ENCODE data around the gene PMFBP1.
A peak's percentile ranks its signal among the peaks of the same experiment; 100 is the strongest.

The PMFBP1 gene
- total RNA-seq, result 0.11 to 2.3 (median 0.88) reads per million in 9 experiments

GRCh38 chr16:72172105-72173034 lies at the start of gene PMFBP1:
Gene PMFBP1 (minus strand): TSS chr16:72172155. CDS start chr16:72171208, 947 bp downstream.
- Mint-ChIP-seq H3K36me3 (ENCODE audit: insufficient read depth) (no peaks in the 10 kb centered on the region), H3K9me3 (no peaks in the 10 kb centered on the region), H3K27me3 (peaks cover 11 to 20% of the 10 kb centered on the region in 2 donors), H3K27ac (no peak within 1 kb of the TSS), H3K4me1 (ENCODE audit: low read depth in 2 of 2) (no peaks in the 10 kb centered on the region), H3K4me3 (no peak within 1 kb of the TSS)
- ATAC-seq (replicated peaks) (peak; percentile 74), DNase-seq (peak in 2 of 3 experiments; percentile 2 to 4)

GRCh38 chr16:72221630-72222024 lies 49.7 kb upstream of the PMFBP1 start:
- H3K9me3 Mint-ChIP-seq, result no peaks in the 10 kb centered on the region
- no peaks in the 10 kb centered on the region for H3K4me1 Mint-ChIP-seq (ENCODE audit: low read depth in 2 of 2)
- H3K27me3 Mint-ChIP-seq, result peaks cover 0 to 15% of the 10 kb centered on the region in 2 donors
- H3K4me3 Mint-ChIP-seq, result no peak overlapping the region
- H3K36me3 Mint-ChIP-seq (ENCODE audit: insufficient read depth), result no peaks in the 10 kb centered on the region
- no peak overlapping the region for H3K27ac Mint-ChIP-seq
- ATAC-seq (replicated peaks), result no peak
- no peak for DNase-seq

GRCh38 chr16:72220875-72221629 lies 49.1 kb upstream of the PMFBP1 start:
- Mint-ChIP-seq H3K4me1 (ENCODE audit: low read depth in 2 of 2) (no peaks in the 10 kb centered on the region), H3K9me3 (no peaks in the 10 kb centered on the region), H3K27ac (no peak overlapping the region), H3K36me3 (ENCODE audit: insufficient read depth) (no peaks in the 10 kb centered on the region), H3K4me3 (no peak overlapping the region), H3K27me3 (peaks cover 0 to 15% of the 10 kb centered on the region in 2 donors)
- ATAC-seq (replicated peaks) (no peak), DNase-seq (no peak)

- no peaks in the 10 kb centered on the region for H3K4me1 Mint-ChIP-seq (ENCODE audit: low read depth in 2 of 2)
- H3K27me3 Mint-ChIP-seq, result peaks cover 0 to 11% of the 10 kb centered on the region in 2 donors
- no peak overlapping the region for H3K4me3 Mint-ChIP-seq
- H3K36me3 Mint-ChIP-seq (ENCODE audit: insufficient read depth), result no peaks in the 10 kb centered on the region
- H3K27ac Mint-ChIP-seq, result no peak overlapping the region
- no peaks in the 10 kb centered on the region for H3K9me3 Mint-ChIP-seq
- ATAC-seq (replicated peaks), result no peak
- DNase-seq, result no peak
Observed at GRCh38 chr16:72219282-72219681, 47.3 kb upstream of the PMFBP1 start.

DNA sequence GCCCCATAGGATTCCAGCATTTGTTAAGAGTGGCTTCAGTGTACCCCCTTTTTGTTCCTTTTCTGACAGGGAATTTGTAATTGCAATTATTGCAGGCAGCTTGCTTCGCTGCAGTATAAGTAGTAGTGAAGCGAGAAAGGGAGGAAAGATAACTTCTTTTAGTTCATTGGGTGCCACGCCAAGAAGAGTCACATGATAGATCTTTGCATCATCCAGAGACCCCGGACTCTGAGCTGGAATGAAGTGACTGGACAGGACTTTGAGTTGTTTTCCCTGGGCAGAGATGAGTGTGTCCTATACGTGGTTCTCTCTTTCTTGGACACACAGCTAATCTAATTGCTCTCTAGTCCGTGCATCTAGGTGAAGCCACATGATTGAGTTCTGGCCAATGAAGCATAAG lies 44.8 kb upstream of the PMFBP1 start:
- H3K4me1 Mint-ChIP-seq (ENCODE audit: low read depth in 2 of 2), result no peaks in the 10 kb centered on the region
- no peaks in the 10 kb centered on the region for H3K36me3 Mint-ChIP-seq (ENCODE audit: insufficient read depth)
- DNase-seq (no peak), ATAC-seq (replicated peaks) (no peak)
- H3K27me3 Mint-ChIP-seq, result peaks cover 0 to 11% of the 10 kb centered on the region in 2 donors
- no peak overlapping the region for H3K27ac Mint-ChIP-seq
- no peak overlapping the region for H3K4me3 Mint-ChIP-seq
- no peaks in the 10 kb centered on the region for H3K9me3 Mint-ChIP-seq

GRCh38 chr16:72214821-72215220 lies 42.9 kb upstream of the PMFBP1 start:
- Mint-ChIP-seq H3K27me3 (peaks cover 0 to 15% of the 10 kb centered on the region in 2 donors), H3K36me3 (ENCODE audit: insufficient read depth) (no peaks in the 10 kb centered on the region), H3K4me3 (no peak overlapping the region), H3K9me3 (no peaks in the 10 kb centered on the region), H3K27ac (no peak overlapping the region), H3K4me1 (ENCODE audit: low read depth in 2 of 2) (no peaks in the 10 kb centered on the region)
- ATAC-seq (replicated peaks) (no peak), DNase-seq (no peak)

- no peak for ATAC-seq (replicated peaks)
- Mint-ChIP-seq H3K4me3 (no peak overlapping the region), H3K36me3 (ENCODE audit: insufficient read depth) (peaks cover 5% of the 10 kb centered on the region), H3K4me1 (ENCODE audit: low read depth in 2 of 2) (no peaks in the 10 kb centered on the region), H3K9me3 (no peaks in the 10 kb centered on the region), H3K27me3 (peaks cover 5 to 8% of the 10 kb centered on the region in 2 donors), H3K27ac (no peak overlapping the region)
- no peak for DNase-seq
Observed at GRCh38 chr16:72211110-72211509, 39.2 kb upstream of the PMFBP1 start.

- Mint-ChIP-seq H3K36me3 (ENCODE audit: insufficient read depth) (peaks cover 5% of the 10 kb centered on the region), H3K27ac (no peak overlapping the region), H3K9me3 (no peaks in the 10 kb centered on the region), H3K27me3 (peaks cover 5 to 8% of the 10 kb centered on the region in 2 donors), H3K4me3 (no peak overlapping the region), H3K4me1 (ENCODE audit: low read depth in 2 of 2) (no peaks in the 10 kb centered on the region)
- ATAC-seq (replicated peaks) (no peak), DNase-seq (no peak)
Observed at GRCh38 chr16:72210555-72210954, 38.6 kb upstream of the PMFBP1 start.

GRCh38 chr16:72210072-72210471 lies 38.1 kb upstream of the PMFBP1 start:
- ATAC-seq (replicated peaks), result no peak

DNA sequence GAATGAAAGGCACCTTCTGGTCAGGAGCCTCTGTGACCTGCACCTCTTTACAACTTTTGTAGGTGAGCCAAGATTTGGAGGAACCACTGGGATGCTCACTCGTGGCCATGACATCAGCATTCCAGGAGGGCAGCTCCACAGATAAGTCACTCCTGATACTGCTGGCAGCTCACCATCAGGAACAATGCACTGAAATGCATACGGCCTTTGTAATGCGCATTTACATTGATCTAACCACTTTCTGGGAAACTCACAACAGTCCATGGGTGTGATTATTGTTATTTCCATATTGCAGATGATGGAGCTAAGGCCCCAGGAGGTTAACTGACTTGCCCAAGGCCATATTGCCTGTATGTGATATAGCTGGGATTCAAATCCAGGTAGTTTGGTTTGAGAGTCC lies 34.3 kb upstream of the PMFBP1 start:
- peaks cover 8 to 15% of the 10 kb centered on the region in 2 donors for H3K27me3 Mint-ChIP-seq
- DNase-seq (no peak), ATAC-seq (replicated peaks) (no peak)
- no peaks in the 10 kb centered on the region for H3K9me3 Mint-ChIP-seq
- H3K4me1 Mint-ChIP-seq (ENCODE audit: low read depth in 2 of 2), result peaks cover 0 to 7% of the 10 kb centered on the region in 2 donors
- H3K27ac Mint-ChIP-seq, result no peak overlapping the region
- no peak overlapping the region for H3K4me3 Mint-ChIP-seq
- peaks cover 5% of the 10 kb centered on the region for H3K36me3 Mint-ChIP-seq (ENCODE audit: insufficient read depth)

More at GRCh38 chr16:72210072-72210471, 38.1 kb upstream of the PMFBP1 start:
- no peak for DNase-seq
- Mint-ChIP-seq H3K4me3 (no peak overlapping the region), H3K4me1 (ENCODE audit: low read depth in 2 of 2) (no peaks in the 10 kb centered on the region), H3K27ac (no peak overlapping the region), H3K36me3 (ENCODE audit: insufficient read depth) (peaks cover 5% of the 10 kb centered on the region), H3K9me3 (no peaks in the 10 kb centered on the region), H3K27me3 (peaks cover 5 to 8% of the 10 kb centered on the region in 2 donors)

- no peak for ATAC-seq (replicated peaks)
- H3K27ac Mint-ChIP-seq, result peak overlapping the region in 1 of 2 donors; percentile 9
Observed at GRCh38 chr16:72203401-72203800, 31.4 kb upstream of the PMFBP1 start.

DNA sequence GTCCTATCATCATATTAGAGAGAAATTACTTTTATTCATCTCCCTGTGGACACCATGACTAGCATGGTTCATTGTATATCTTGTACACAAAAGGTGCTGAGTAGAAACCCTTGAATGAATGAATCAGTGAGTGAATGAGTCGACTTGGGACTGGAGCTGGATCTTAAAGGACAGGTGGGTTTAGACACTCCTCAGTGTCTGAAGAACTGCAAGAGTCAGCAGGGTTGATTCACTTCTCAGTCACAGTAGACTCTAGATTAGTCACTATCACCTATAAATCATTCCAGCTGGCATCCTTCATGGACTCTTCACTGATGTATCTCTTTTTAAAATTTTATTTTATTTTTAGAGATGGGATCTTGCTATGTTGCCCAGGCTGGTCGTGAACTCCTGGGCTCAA lies 30.1 kb upstream of the PMFBP1 start:
- no peaks in the 10 kb centered on the region for H3K9me3 Mint-ChIP-seq
- no peak overlapping the region for H3K27ac Mint-ChIP-seq
- no peaks in the 10 kb centered on the region for H3K36me3 Mint-ChIP-seq (ENCODE audit: insufficient read depth)
- peaks cover 0 to 7% of the 10 kb centered on the region in 2 donors for H3K4me1 Mint-ChIP-seq (ENCODE audit: low read depth in 2 of 2)
- peaks cover 10 to 24% of the 10 kb centered on the region in 2 donors for H3K27me3 Mint-ChIP-seq
- no peak overlapping the region for H3K4me3 Mint-ChIP-seq
- DNase-seq (no peak), ATAC-seq (replicated peaks) (no peak)

More at GRCh38 chr16:72203401-72203800, 31.4 kb upstream of the PMFBP1 start:
- no peak overlapping the region for H3K4me3 Mint-ChIP-seq
- H3K27me3 Mint-ChIP-seq, result peaks cover 10 to 24% of the 10 kb centered on the region in 2 donors
- DNase-seq, result no peak
- peaks cover 0 to 7% of the 10 kb centered on the region in 2 donors for H3K4me1 Mint-ChIP-seq (ENCODE audit: low read depth in 2 of 2)
- H3K36me3 Mint-ChIP-seq (ENCODE audit: insufficient read depth), result no peaks in the 10 kb centered on the region
- H3K9me3 Mint-ChIP-seq, result no peaks in the 10 kb centered on the region

DNA sequence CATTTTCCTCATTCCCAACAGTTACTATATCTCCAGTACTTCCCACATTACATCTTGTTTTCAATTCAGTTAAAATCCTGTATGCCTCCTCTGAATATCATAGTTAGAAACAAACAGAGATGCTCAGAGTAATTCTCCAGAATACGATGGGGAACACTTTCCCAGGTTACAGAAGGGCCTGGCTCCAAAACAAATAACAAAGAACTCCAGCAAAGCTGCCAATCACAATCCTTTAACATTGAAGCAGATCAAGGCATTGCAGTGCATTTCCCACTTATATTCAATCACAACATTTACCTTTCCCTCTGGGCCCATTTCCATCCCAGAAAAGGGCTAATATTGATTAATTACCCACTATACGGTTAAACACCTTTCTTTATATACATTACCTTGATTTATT lies 29.4 kb upstream of the PMFBP1 start:
- H3K27me3 Mint-ChIP-seq, result peaks cover 10 to 24% of the 10 kb centered on the region in 2 donors
- ATAC-seq (replicated peaks), result no peak
- H3K36me3 Mint-ChIP-seq (ENCODE audit: insufficient read depth), result no peaks in the 10 kb centered on the region
- no peak overlapping the region for H3K4me3 Mint-ChIP-seq
- no peak overlapping the region for H3K27ac Mint-ChIP-seq
- no peaks in the 10 kb centered on the region for H3K9me3 Mint-ChIP-seq
- H3K4me1 Mint-ChIP-seq (ENCODE audit: low read depth in 2 of 2), result peaks cover 0 to 7% of the 10 kb centered on the region in 2 donors
- DNase-seq, result no peak

Data from effector memory CD8-positive, alpha-beta T cell (primary cell).